Muscle of back (tissue), 13 donors: ENCODE data around the gene GOLGA8H. TPM values are rescaled to one million over a fixed set of nuclear protein-coding genes. Genes with fewer than 3 reads are reported as not detected.
"Not testable (repeated sequence)": the region's sequence is repeated elsewhere in the genome, so short reads cannot be mapped to it uniquely, and the experiment has no call there.

Experiments used
- DNase-seq, 3 donors: peaks; one replicate each; pipeline versions ENCODE4 v3.0.0 to v3.0.0-alpha.2; 2013
- long read RNA-seq, 9 donors: transcript quantifications; one replicate each; lab custom pipeline, GENCODE V29; 2026
- polyA plus RNA-seq, 10 donors: library from polyadenylated mRNA; unstranded; fragments of 120-200 nt; gene quantifications; one replicate each; pipeline ENCODE4 v1.2.1, GENCODE V29; 2013; ENCODE audit not compliant: insufficient read length in 10 of 10

GOLGA8H gene, protein sequence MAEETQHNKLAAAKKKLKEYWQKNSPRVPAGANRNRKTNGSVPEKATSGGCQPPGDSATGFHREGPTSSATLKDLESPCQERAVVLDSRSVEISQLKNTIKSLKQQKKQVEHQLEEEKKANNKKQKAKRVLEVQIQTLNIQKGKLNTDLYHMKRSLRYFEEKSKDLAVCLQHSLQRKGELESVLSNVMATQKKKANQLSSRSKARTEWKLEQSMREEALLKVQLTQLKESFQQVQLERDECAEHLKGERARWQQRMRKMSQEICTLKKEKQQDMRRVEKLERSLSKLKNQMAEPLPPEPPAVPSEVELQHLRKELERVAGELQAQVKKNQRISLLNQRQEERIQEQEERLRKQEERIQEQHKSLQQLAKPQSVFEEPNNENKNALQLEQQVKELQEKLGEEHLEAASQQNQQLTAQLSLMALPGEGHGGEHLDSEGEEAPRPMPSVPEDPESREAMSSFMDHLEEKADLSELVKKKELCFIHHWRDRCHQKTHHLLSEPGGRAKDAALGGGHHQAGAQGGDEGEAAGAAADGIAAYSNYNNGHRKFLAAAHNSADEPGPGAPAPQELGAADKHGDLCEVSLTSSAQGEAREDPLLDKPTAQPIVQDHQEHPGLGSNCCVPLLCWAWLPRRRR
- polyA plus RNA-seq: 1 to 10 TPM in 2 of 10 donors, under 1 TPM in 8; 0.21 to 1.5 (median 0.49) TPM
- long read RNA-seq, donor 1: 0 reads
- long read RNA-seq, donor 2: 0 reads
- long read RNA-seq, donor 3: 0 reads
- long read RNA-seq, donor 4: 0 reads
- long read RNA-seq, donor 5: 0 reads
- long read RNA-seq, donor 6: 0 reads
- long read RNA-seq, donor 7: 0 reads
- long read RNA-seq, donor 8: 0 reads
- long read RNA-seq, donor 9: 0 reads

DNA sequence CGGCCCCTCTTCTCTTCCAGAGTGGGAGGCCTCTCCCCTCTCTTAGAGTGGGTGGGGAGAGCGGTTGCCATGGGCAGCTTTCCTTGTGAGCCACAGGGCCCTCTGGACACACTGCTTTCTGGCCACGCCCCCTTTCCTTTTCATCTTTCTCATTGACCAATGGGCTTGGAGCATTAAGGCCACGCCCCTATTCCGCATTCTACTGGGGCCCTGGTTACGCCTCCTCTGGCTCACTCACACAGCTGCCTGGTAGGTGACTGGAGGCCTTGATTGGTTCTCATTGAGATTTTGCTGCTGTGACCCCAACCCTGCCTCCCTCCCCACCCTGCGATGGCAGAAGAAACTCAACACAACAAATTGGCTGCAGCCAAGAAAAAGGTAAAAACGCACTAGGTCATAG, at the start of gene GOLGA8H:
Gene GOLGA8H, plus strand, starts transcription at position 233 of the 400 bp plus-strand sequence. Its CDS starts 98 bp downstream, at position 331.
- DNase-seq: not testable (repeated sequence)

DNA sequence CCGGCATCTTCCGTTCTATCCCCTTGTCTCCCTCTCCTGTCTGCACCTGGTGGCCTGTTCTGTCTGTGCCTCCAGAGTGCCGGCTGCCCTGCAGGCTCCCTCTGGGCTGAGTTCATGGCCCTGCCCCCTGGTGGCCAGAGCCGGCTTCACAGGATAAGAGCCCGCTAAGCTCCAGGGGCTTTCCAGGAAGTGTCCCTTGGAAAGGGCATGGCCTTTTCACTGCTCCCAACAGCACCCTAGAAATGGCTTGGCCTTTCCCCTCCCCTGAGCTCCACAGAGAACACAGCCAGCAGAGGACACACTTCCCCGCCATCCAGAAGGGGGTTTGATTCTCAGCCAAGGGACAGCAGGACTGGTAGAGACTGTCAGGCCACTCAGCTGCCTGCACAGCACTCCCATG, 36.9 kb upstream of the GOLGA8H start:
- not testable (repeated sequence) for DNase-seq

DNA sequence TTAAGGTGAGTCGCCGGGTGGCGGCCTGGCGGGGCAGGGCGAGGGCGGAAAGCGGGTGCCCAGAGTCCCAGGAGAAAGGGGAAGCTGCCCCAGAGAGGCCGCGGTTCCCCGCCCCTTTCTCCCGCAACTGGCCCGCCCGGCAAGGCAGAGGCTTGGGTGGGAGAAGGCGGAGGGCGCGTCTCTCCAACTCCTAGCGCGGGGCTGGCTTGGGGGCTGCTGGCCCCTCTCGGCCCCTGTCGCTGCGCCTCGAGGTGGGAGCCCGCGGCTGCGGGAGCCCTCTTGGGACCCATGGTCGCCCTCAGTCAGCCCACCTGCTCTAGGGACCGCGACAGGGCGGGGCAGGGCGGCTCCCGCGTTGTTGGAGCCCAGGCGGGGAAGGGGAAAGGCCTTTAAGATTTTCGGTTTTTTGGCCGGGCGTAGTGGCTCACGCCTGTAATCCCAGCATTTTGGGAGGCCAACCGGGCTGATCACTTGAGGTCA, 30.8 kb upstream of the GOLGA8H start:
- not testable (repeated sequence) for DNase-seq

DNA sequence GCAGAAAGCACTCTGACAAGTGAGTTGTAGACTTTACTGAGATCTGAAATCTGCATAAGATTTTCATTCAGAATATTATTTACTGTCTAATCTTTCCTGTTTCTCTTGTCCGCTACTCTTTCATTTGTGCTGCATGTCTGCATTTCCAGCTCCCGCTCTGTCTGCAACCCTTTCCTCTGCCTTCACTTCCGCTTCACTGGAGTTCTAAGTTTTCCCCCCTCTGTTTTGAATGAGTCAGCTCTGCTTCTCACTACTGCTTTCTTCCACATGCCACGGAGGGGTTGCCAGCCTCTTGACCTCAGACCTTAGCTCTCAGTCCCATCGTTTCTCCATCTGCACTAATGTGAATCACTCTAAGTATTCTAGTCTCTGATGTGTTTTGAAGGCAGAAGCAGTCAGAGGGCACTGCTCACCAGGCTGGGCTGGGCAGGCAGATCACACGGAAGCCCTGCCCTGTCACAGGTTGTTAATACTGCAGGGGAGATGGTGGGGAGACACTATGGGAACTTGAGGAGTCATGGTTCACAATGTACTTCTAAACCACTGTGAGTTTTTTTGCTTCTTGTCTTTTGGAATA, 24.3 kb upstream of the GOLGA8H start:
- not testable (repeated sequence) for DNase-seq

DNA sequence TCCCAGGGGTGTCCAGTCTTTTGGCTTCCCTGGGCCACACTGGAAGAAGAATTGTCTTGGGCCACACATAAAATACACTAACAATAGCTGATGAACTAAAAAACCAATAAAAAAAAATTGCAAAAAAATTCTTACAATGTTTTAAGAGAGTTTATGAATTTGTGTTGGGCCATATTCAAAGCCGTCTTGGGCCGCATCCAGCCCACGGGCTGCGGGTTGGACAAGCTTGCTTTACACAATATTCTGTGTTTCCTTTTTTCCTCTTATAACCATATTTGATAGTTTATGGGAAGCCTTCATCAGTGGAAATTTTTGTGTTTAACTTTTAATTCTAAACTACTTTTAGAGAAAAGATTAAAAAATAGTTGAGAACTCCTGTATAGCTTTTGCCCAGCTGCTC, 23.1 kb upstream of the GOLGA8H start:
- not testable (repeated sequence) for DNase-seq

DNA sequence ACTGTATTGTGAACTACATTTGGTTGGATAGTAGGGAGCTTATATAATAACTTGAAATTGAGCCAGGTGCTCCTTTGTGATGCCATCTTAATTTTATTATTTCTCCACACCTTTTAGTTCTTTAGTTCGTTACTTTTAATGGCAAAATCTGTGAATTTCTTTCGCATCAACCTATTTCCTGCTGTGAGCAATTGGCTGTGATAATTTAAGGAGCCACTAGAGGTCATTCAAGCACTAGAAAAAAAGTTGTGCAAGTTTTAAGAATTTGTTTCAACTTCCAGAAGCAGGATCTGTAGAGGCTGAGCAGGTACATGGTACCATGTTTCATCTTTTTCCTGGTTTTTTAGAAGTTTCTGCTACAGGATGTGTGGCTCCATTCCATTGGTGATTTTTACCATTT, 4.9 kb upstream of the GOLGA8H start:
- DNase-seq: not testable (repeated sequence)

DNA sequence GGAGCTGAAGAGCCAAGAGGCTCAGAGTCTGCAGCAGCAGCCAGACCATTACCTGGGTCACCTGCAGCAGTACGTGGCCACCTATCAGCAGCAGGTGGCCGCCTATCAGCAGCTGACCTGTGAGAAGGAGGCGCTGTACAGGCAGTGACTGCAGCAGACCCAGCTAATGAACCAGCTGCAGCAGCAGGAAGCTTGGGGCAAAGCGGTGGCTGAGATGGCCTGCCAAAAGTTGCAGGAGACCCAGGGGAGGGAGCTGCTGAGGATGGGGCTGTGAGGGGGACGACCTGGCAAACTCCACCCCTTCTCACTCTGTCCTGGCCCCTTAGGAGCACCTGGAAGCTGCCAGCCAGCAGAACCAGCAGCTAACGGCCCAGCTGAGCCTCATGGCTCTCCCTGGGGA, 8.4 kb downstream of the GOLGA8H start:
- DNase-seq: not testable (repeated sequence)

DNA sequence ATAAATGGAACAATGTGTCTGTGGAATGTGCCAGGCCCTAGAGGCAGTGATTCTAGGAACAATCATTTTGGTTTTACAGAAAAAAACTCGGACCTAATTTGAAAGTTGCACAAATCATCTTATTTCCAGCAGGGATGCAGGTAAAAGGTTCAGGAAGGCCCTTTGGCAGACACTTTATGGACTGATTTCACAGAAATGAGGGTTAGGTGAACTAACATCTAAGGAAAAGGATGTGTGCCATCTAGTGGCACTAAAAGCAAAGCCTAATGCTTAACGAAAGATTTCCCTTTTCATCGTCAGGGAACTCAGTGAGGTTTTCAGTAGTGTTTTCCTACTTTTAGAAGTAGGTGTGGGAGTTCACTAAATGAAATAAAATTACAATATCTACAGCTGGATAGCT, 17.5 kb downstream of the GOLGA8H start:
- DNase-seq: peak in 1 of 3 donors; percentile 12

DNA sequence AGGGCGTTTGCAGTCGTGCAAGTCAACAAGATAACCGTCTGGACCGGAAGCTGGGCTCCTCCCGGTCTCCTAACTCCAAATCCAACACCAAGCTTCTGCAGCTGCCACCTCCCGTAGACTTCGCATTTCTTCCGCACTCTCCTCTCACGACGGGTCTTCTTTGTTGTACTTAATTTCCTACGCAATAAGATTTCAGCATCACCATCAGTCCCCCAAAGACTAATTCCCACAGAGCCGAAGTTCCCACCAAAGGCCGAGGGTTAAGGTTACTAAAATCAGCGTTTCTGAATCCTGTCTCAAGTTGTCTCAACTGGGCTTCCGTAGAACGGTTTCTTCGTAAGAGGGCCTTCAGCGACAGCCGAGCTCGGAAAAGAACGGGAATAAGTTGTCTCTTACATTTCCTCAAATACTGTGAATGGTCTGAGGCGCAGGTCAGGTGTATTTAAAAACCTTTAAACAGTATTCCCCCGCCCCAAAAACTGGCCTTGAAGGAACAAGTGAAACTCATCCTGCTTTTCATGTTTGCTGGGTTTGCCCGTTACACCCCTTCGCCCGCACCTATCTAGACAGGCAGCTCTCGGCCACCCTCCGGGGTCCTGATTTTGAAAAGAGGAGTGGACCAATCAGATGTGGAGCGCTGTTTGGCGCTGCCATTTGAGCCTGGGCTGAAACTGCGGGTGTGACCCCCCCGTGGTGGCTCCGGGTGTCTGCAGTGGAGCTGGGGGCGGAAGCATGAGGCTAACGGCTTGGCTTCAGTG, 21.8 kb downstream of the GOLGA8H start, which contains the start of gene ARHGAP11B:
Gene ARHGAP11B, plus strand, starts transcription at position 693 of the 758 bp plus-strand sequence.
- peak; percentile 97 to 99 (median 98) for DNase-seq

DNA sequence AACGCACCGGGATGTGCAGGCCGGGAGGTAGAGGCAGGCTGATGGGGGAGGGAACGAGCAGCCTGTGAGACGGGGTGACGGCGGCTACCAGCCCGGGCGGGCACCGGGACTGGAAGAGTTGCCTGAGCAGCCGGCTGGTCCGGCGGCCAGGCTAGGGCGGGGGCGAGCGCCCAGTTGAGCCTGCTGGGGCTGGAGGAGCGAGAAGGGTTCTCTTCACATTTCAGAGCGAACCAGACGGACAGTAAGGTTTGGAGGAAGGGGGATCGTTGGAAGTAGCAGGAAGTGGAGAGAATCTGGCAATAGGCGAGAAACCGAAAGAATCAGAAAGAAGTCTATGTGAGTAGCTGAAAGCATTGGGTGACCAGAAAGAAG, 22.4 kb downstream of the GOLGA8H start:
- peak; percentile 5 to 64 (median 13) for DNase-seq

DNA sequence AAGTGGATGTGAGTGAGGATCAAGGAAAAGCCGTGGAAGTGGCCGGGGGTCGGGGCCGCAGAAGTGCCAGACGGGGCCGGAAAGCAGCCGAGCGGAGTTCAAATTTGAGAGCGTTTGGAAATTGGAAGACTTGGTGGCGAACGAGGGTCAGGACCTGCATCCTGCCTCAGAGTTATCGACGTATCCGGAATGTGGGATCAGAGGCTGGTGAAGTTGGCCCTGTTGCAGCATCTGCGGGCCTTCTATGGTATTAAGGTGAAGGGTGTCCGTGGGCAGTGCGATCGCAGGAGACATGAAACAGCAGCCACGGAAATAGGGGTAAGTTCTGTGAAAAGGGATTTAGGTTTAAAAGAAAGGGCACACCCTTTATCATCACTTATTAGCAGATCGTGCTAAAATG, 22.8 kb downstream of the GOLGA8H start:
- not testable (repeated sequence) for DNase-seq

DNA sequence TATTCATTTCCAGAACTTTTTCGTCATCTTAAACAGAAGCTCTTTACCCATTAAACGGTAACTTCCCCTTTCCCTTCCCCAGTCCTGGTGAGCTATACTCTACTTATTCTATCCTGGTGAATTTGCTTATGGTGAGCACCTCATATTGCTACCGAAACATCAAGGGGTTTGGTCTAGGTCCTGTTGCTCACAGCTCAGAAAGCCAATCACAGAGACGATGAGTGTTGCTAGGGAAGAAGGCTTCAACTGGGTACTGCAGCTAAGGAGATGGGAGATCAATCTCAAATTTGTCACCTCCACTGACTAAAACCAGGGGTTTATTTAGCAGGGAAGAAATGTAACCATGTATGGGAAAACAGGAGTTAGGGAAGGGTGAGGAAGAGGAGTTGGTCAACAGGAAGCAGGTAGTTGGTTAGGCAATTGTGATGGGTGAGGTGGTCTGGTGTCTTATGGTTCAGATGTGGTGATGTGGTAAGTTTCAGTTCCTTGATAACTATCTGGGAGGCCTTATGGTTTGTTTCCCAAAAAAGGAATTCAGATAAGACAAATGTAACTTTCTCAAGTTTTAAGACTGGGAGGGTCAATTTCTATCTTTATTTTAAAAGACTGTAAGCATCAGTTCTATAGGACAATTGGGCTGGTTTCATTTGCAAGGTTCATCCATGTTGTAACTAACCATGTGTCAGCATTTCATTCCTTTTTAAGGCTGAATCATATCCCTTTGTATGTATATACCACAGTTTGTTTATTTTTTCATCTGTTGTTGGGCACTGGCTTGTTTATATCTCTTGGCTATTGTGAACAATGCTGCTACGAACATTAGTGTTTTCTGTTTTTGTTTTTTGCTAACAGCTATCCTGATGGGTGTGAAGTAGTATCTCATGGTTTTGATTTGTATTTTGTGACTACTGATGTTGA, 46.4 kb downstream of the GOLGA8H start:
- no peak for DNase-seq

DNA sequence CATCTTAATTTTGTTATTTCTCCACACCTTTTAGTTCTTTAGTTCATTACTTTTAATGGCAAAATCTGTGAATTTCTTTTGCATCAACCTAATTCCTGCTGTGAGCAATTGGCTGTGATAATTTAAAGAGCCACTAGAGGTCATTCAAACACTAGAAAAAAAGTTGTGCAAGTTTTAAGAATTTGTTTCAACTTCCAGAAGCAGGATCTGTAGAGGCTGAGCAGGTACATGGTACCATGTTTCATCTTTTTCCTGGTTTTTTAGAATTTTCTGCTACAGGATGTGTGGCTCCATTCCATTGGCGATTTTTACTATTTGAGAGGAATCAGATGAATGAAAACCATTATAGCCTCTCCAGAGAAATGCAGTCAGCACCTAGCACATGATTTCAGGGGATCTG, 57.3 kb downstream of the GOLGA8H start:
- peak; percentile 14 to 30 (median 16) for DNase-seq

Other genes starting within 250 kb of the GOLGA8H start
- 1 to 10 TPM in 8 of 10 donors, under 1 TPM in 2; 0.40 to 2.8 (median 1.9) TPM for gene CHRFAM7A, start 210.5 kb upstream of the GOLGA8H start, polyA plus RNA-seq
- 1 to 10 TPM; 1.7 to 9.0 (median 3.8) TPM for gene GOLGA8R, start 189.8 kb upstream of the GOLGA8H start, polyA plus RNA-seq
- gene GOLGA8Q, start 52.0 kb upstream of the GOLGA8H start, polyA plus RNA-seq: 1 to 10 TPM in 7 of 10 donors, under 1 TPM in 3; 0.52 to 5.1 (median 1.5) TPM